Right kidney (tissue), 1 donor: ENCODE data around the gene KRT35.
"Not testable (repeated sequence)": the region's sequence is repeated elsewhere in the genome, so short reads cannot be mapped to it uniquely, and the experiment has no call there.

Source experiments
- DNase-seq: peaks from one replicate; pipeline ENCODE4 v3.0.0-alpha.2; 2016

Gene KRT35

DNA sequence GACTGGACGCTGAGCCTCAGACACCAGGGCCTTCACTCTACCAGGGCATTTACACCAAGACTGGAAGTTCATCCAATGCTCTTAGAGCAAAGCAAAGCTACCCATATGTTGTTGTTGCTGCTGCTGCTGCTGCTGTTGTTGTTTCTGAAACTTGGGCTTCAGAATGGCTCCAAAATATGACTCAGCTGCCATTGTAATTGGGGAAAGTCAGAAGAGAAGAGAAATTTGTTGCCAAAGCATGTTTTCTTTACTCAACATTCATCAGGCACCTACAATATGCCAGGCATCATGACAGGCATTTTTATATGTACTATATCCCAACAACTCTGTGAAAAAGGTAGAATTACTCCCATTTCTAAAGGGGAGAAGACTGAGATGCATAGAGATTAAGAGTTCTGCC lies 25.7 kb downstream of the KRT35 start:
- no peak for DNase-seq

DNA sequence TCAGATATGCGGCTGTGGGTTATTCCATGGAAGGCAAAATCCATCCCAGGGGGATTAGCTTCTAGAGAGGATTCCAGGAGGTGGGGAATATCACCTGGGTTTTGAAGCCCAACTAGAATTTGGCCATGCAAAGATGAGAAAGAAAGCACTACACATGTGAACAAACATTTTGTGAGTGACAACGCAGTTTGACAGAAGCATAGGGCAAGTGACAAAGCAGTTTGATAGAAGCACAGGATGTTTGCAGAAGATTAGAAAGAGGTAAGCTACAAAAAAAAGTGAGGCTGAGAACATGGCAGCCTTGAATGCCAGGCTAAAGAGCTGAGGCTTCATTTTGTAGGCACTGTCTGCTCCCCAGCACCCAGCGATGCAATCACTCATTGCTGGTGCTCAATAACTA lies 27.9 kb downstream of the KRT35 start:
- no peak for DNase-seq

DNA sequence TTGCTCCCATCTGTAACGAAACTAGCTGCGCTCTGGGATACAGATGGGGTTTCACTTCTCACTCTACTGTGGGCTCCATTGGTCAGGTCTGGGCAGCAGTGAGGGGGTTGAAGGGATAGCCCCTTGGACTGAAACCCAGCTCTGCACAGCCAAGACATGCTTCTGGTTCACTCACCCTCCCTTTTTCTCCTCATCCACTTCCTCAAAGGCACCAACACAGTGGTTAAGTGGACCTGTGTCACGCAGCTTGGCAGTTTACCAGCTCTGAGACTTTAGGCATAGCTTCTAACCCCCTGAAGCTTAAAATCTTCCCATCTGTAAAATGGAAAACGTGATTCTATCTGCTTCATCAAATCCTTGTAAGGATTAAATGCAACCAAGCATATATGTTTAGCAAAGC lies 28.7 kb downstream of the KRT35 start:
- no peak for DNase-seq

DNA sequence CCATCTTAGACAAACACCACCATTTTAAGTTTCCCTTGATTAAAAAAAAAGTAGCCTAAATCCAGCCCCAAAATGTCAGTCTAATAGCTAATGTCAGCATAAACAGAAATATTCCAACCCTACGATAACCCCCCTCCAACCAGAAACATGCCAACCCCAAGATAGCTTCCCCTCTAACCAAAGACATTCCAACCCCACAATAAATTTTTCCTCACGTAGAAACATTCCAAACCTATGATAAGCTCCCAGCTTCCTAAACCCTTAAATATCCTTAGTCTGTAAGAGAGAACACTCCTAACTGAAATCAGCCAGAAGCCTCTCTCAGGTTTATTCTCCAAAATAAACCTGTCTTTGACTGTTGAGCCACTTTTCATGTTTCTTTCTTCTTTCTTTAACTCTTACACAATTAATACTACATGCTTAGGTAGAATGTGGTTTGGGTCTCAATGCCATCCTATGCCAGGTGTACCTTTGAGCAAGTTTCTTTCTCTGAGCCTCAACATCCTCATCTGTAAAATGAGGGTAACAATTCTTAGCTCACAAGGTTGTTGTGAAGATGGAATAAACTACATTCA lies 29.7 kb downstream of the KRT35 start:
- no peak for DNase-seq

DNA sequence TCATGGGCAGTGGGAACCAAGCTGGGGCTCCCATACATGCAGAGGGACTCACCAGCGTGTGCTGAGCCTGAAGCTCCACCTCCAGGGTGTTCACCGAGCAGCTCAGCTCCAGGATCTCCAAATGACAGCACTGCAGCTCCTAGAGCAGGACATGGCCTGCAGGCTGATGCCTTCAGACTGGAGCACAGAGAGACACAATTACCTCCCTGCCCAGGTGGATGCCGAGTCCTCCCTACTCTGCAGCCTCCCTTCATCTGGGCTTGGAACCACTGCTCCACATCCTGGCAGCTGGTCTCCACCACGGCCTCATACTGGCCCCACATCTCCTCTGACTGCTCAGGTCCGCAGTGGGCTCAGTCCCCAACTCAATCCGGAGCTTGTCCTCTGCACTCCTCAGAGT lies 31.9 kb downstream of the KRT35 start:
- DNase-seq: no peak

DNA sequence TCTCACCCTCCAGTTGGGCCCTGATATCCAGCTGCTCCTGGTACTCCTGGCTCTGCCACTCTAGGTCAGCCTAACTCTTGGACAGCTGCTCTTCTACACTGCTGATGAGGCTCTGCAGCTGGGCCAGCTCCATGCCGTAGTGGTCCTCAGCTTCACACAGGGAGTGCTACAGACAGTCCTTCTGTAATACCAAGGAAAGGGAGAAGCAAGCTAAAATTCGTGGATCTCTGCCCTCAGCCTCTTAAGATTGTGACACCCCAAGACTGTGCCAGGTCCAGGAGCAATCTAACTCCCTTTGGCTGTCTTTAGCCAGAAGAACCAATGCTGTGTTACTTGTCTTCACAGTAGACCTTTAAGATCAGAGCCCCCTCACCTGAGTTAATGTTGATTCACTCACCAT lies 32.4 kb downstream of the KRT35 start:
- no peak for DNase-seq

DNA sequence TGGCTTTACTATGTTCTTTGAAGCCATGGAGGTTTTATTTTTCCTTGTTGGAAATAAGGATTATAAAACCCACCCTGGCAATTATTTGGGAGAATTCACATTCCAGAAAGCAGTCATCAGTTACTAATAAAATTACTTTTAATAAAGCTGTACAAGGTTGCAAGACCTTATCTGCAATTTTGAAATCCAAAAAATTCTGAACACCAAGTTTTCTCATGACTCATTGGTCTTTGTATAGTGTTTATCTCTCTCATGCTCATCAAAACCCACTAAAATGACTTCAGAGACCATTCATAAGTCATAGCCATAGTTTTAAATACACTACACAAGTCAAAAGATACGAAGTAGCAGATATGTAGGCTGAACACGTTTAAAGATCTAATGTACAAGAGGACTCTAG lies 34.1 kb downstream of the KRT35 start:
- DNase-seq: no peak

DNA sequence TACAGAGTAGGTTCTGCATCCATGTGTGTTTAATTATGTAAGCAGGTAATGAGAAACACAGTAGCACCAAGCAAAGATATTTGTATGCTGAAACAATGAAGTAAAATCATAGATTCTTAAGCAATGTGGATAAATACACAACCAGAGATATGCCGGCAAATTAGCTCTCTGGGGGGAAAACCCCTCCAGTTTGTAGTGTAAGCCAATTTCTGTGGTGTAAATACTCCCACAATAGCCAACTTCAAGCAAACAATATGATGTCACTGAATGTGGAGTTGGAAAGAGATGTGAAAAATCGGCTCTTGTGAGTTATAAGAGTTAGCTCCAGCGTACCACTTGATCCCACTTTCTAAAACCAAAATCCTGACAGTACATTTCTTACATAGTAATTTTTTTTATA lies 36.3 kb downstream of the KRT35 start:
- DNase-seq: no peak

DNA sequence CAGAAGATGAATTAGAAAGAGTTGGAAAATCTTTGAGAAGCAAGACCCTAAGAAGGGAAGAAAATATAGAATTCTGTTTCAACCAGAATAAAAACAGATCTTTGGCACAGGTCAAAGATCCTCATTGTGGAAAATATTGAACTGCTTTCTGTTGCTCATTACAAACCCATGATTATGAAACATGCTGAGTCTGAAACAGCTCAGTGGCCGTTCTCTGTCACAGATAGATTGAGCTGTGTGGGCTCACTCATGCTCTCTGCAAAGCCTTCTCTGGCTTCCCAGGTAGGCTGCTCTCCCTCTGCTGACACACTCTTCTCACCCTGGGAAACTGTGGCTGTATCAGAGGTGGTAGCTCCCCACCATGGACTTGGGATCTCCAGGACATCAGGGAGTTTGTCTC lies 36.8 kb downstream of the KRT35 start:
- no peak for DNase-seq

DNA sequence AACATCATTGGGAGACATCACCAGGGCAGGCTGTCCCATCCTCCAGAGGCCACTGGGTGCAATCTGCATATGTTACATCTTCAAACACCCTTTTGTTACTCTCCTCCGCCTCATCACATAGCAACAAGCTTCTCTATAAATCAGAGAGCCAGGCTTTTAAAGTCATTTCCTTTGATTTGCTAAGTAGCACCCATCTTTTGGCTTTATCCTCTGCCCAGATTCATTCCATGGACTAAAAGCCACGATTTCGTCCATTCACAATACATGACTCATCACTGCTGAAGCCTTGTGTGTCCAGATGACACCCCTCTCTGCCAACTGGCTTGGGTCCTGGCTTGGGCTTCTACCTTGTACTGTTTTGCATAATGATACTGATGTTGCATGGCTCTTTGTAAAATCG lies 38.2 kb downstream of the KRT35 start:
- no peak for DNase-seq

DNA sequence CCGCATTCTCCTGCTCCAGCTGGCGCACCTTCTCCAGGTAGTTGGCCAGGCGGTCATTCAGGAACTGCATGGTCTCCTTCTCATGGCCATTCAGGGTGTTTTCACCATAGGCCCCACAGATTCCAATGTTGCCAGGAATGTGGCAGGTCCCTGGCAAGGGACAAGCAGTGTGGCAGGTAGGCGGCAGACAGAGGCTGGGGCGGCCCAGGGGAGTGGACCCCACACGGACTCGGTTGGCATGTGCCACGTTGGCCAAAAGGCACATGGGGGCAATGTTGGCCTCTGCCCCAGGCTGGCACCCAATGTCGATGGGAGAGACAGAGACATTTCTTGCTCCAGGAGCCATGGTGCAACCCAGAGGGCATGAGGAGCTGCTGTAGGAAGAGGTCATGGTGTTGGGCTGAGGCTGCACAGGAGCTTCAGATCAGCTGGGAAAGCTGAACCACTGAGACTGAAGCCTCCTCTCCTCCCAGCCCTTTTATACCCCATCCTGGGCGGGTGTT lies 40.4 kb downstream of the KRT35 start, which contains the start of gene KRT38:
KRT38 (minus strand) TSS at position 453 of the 503 bp plus-strand sequence; CDS start at position 391, 62 bp downstream.
- no peak for DNase-seq

DNA sequence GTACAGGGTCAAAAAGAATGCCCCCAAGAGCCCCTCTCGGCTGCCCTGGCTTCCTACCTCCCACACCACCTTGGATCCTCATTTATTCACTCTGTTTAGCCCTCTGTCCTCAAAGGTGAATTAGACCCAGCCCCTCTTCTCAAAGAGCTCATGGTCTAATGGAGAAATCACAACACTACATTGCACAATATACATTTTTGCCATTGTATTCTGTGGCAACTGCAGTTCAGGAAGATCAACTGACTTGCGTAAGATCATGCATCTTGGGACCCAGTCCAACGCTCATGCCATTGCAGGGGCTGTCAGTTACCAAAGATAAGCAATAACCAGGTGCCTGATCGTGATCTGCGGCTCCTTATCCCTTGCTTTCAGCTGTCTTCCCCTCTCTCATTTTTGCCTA lies 41.6 kb downstream of the KRT35 start:
- no peak for DNase-seq

DNA sequence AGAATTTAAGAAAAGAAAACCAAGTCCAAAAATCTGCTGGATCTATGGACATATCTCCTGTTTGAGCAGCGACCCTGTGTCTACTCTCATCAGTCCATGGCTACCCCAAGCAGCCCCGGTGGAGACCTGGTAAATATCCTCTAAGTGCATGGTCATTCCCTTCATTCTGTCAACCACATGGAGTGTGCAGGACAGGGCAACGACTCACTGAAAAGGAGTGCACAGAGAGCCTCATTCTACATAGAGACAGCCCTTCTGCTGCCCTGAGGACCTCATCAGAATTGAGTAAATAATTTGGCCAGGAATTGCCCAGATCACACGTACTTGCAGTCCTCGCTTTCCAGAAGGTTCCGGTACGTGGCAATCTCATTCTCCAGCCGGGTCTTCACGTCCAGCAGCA lies 43.2 kb downstream of the KRT35 start:
- no peak for DNase-seq

DNA sequence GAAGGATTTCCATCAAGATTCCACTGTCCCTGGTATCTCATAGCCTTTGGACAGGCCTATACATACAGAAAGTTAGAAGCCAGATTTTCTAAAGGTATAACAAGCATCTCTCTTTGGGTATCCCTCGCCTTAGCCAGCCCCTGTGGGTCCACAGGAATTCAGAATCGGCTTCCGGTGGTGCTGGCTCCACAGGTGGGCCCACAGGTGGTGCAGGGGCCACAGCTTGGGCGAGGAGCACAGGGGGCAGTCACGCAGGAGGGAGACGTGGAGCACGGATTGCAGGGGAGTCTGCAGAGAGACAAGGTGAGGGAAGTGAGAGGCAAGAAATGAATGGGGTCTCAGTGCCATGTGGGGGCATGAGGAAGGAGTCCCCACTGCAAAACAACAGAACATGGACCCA lies 43.7 kb downstream of the KRT35 start:
- DNase-seq: no peak

DNA sequence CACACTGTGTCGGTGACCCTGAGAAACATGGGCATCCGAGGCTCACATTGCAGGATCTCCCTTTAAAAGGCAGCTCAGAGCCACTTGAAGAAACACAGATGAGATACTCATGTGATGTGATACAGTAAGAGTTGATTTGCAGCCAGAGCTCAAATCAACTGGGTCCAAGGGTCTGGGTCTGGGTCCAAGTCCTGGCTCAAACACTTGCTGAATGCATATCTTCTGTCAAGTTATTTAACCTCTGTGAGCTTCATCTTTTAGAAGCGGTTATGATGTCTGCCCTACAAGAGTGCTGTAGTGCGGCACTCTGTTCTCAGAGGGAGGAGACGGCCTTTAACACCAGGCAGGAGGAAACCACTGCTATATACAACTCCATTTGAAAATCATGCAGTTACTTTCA lies 46.5 kb downstream of the KRT35 start:
- no peak for DNase-seq

DNA sequence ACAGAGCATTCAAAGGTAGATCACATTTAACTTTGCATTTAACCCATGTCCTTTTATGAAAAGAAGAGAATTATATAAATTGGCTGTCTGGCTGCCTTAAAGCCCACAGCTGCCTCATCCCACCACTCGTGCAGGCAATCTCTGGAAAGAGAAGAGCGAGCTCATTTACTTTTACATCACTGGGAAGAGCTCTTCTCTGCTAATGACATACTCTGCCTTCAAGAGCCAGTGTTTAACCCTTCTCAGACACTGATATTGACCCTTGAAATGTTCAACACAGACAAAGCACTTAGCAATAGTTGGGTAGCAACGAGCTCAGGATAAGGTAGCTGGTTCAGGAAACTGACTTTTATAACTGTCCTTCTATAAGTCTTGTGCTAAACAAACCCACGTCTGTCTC lies 46.9 kb downstream of the KRT35 start:
- DNase-seq: no peak

DNA sequence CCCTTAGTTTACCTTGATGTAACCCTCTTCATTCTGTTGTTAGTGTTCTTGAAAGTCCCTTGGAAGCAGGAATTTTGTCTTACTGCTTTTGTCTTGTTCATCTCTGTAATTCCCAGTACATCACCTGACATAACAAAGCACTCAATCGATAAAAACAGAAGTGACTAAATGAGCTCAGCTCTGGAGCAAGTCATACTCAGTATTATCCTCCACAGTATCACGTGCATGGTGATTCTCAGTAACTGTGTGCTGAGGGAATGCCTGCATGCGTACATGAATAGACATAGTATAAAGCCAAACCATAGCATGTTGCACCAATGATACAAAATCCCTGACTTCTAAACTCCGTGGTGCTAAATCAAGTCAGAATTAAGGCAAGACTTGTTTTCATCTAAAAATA lies 47.4 kb downstream of the KRT35 start:
- DNase-seq: no peak

DNA sequence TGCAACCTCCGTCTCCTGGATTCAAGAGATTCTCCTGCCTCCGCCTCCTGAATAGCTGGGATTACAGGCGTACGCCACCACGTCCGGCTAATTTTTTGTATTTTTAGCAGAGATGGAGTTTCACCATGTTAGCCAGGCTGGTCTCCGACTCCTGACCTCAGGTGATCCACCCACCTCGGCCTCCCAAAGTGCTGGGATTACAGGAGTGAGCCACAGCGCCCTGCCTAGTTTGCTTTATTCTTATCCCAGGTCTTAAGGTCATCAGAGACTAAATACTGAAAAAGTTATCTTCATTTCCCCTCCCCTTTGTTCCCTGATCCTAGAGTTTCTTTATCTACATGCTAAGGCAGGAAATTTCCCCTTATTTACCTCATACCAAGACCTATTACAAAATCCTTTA lies 50.6 kb downstream of the KRT35 start:
- not testable (repeated sequence) for DNase-seq

DNA sequence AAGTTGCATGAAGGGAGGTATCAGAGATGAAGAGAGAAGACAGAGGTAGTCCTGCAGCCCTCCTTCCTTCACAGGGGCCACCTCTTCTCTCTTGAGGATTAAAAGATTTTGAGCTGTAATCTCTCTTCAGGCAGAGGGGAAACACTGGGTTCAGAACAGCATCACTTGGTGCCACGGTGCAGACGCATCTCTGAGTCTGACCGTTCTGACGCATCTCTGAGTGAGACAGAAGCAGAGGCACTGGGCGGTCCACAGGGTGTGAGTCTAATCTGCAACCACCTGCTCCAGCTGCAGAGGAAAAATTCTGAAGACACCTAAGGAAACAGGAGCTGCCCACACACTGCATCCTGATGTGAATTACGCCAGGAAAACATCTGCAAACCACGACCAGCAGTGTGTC lies 51.3 kb downstream of the KRT35 start:
- no peak for DNase-seq

DNA sequence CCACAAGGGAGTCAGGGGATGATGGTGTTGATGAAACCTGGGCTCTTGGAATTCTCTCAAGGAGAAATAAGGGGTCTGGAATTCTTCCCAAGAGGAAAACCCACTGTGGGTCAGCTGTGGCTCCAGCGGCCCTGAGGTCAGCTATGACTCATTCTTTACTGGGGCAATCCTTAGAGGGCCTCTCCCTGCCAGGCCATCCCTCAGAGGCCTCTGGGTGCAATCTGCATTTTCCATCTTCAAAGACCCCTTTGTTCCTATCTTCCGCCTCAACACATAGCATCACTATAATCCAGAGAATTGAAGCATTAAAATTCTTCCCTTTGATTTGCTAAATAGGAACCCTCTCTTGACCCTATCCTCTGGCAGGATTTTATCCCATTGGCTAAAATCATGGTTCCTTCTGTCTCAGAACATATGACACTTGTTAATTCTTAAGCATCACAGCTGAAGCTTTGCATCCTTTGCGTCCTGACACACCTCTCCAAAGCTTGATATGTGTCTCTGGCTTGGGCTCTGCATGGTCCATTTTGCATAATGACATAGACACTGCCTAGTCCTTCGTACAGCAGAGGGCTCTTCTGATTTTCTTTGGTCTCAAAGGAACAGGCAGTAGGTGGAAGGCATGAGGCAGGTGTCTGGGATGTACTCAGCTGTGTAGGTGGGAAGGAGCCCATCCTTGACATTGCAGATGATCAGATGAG lies 52.2 kb downstream of the KRT35 start:
- DNase-seq: no peak
